ENCODE results near the gene CPM. TPM values are rescaled to one million over a fixed set of nuclear protein-coding genes. Genes with fewer than 3 reads are reported as not detected.

Gene CPM
- total RNA-seq = 1.8 and 3.6 TPM in 2 replicates

GRCh38 chr12:68932961-68933893 is at the start of gene CPM:
Gene CPM (minus strand): TSS chr12:68933171. CDS start chr12:68932837, 334 bp downstream.
- TF ChIP-seq CTCF (IDR thresholded peaks at IDR 0.05; ENCODE audit: extremely low read depth, low read depth, low read length) = no peak
- H2AFZ ChIP-seq (ENCODE audit: low read length) = peak within 1 kb of the TSS; percentile 85
- DNase-seq (ENCODE audit: insufficient read length, low spot score, missing footprints) = peak; percentile 96
- peak within 1 kb of the TSS; percentile 93 for H3K4me2 ChIP-seq (ENCODE audit: insufficient read depth, low read length)
- no peaks in the 10 kb centered on the region for H3K36me3 ChIP-seq (ENCODE audit: insufficient read depth, low read length)
- H3K4me1 ChIP-seq (ENCODE audit: insufficient read depth, low read length) = peaks cover 15% of the 10 kb centered on the region
- H3K27me3 ChIP-seq (ENCODE audit: insufficient read depth, low read length) = peaks cover 4% of the 10 kb centered on the region
- H3K79me2 ChIP-seq (ENCODE audit: insufficient read depth, low read length) = no peaks in the 10 kb centered on the region
- peak within 1 kb of the TSS; percentile 37 for H3K27ac ChIP-seq (ENCODE audit: low read depth, low read length)
- H3K4me3 ChIP-seq (ENCODE audit: insufficient read depth, low read length) = peak within 1 kb of the TSS; percentile 80
- no peaks in the 10 kb centered on the region for H4K20me1 ChIP-seq (ENCODE audit: insufficient read depth, low read length)
- H3K9me3 ChIP-seq (ENCODE audit: low read depth, low read length) = no peaks in the 10 kb centered on the region

- Histone ChIP-seq H3K79me2 (ENCODE audit: insufficient read depth, low read length) (no peaks in the 10 kb centered on the region), H3K36me3 (ENCODE audit: insufficient read depth, low read length) (no peaks in the 10 kb centered on the region), H3K9me3 (ENCODE audit: low read depth, low read length) (peaks cover 2% of the 10 kb centered on the region), H3K4me3 (ENCODE audit: insufficient read depth, low read length) (no peak overlapping the region), H3K27me3 (ENCODE audit: insufficient read depth, low read length) (no peaks in the 10 kb centered on the region), H3K4me2 (ENCODE audit: insufficient read depth, low read length) (no peak overlapping the region), H4K20me1 (ENCODE audit: insufficient read depth, low read length) (no peaks in the 10 kb centered on the region), H3K4me1 (ENCODE audit: insufficient read depth, low read length) (peaks cover 10% of the 10 kb centered on the region), H3K27ac (ENCODE audit: low read depth, low read length) (peak overlapping the region; percentile 2), H2AFZ (ENCODE audit: low read length) (peak overlapping the region; percentile 45)
- DNase-seq (ENCODE audit: insufficient read length, low spot score, missing footprints) = no peak
- no peak for TF ChIP-seq CTCF (IDR thresholded peaks at IDR 0.05; ENCODE audit: extremely low read depth, low read depth, low read length)
Observed at GRCh38 chr12:68981516-68981915, 48.5 kb upstream of the CPM start.

- Histone ChIP-seq H4K20me1 (ENCODE audit: insufficient read depth, low read length) (no peaks in the 10 kb centered on the region), H3K4me1 (ENCODE audit: insufficient read depth, low read length) (peaks cover 10% of the 10 kb centered on the region), H3K79me2 (ENCODE audit: insufficient read depth, low read length) (no peaks in the 10 kb centered on the region), H3K36me3 (ENCODE audit: insufficient read depth, low read length) (no peaks in the 10 kb centered on the region), H3K4me3 (ENCODE audit: insufficient read depth, low read length) (no peak overlapping the region), H3K27ac (ENCODE audit: low read depth, low read length) (no peak overlapping the region), H3K9me3 (ENCODE audit: low read depth, low read length) (peaks cover 2% of the 10 kb centered on the region), H3K4me2 (ENCODE audit: insufficient read depth, low read length) (no peak overlapping the region), H3K27me3 (ENCODE audit: insufficient read depth, low read length) (no peaks in the 10 kb centered on the region), H2AFZ (ENCODE audit: low read length) (no peak overlapping the region)
- no peak for DNase-seq (ENCODE audit: insufficient read length, low spot score, missing footprints)
- no peak for TF ChIP-seq CTCF (IDR thresholded peaks at IDR 0.05; ENCODE audit: extremely low read depth, low read depth, low read length)
Observed at GRCh38 chr12:68980476-68981212, 47.7 kb upstream of the CPM start.

- no peaks in the 10 kb centered on the region for H4K20me1 ChIP-seq (ENCODE audit: insufficient read depth, low read length)
- no peaks in the 10 kb centered on the region for H3K27me3 ChIP-seq (ENCODE audit: insufficient read depth, low read length)
- H3K4me2 ChIP-seq (ENCODE audit: insufficient read depth, low read length) = no peak overlapping the region
- DNase-seq (ENCODE audit: insufficient read length, low spot score, missing footprints) = no peak
- no peaks in the 10 kb centered on the region for H3K79me2 ChIP-seq (ENCODE audit: insufficient read depth, low read length)
- H3K9me3 ChIP-seq (ENCODE audit: low read depth, low read length) = peaks cover 2% of the 10 kb centered on the region
- no peaks in the 10 kb centered on the region for H3K36me3 ChIP-seq (ENCODE audit: insufficient read depth, low read length)
- TF ChIP-seq CTCF (IDR thresholded peaks at IDR 0.05; ENCODE audit: extremely low read depth, low read depth, low read length) = no peak
- no peak overlapping the region for H2AFZ ChIP-seq (ENCODE audit: low read length)
- H3K4me3 ChIP-seq (ENCODE audit: insufficient read depth, low read length) = no peak overlapping the region
- no peak overlapping the region for H3K27ac ChIP-seq (ENCODE audit: low read depth, low read length)
- H3K4me1 ChIP-seq (ENCODE audit: insufficient read depth, low read length) = peaks cover 10% of the 10 kb centered on the region
Observed at GRCh38 chr12:68978678-68979077, 45.7 kb upstream of the CPM start.

All from osteoblast (primary cell).